ENCODE data around the gene AGAP1.

The AGAP1 gene

DNA sequence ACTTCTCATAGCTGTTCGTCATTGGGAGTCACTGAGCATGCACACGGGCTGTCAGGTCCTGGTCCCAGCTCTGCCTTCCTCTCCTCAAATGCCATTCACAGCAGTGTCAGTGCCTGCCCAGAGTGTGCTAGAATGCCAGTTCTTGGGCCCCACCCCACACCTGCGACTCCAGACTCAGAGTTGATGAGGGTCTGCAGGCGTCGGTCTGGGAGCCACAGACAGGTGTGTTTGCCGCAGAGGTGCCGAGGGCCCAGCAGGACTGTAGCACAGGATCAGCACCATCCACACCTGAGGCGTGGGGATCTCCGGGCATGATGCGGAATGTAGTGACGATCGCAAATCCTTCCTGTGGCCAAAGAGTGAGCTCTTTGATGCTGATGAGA, 56.5 kb downstream of the AGAP1 start:
- DNase-seq (ENCODE audit: low read depth), result no peak

DNA sequence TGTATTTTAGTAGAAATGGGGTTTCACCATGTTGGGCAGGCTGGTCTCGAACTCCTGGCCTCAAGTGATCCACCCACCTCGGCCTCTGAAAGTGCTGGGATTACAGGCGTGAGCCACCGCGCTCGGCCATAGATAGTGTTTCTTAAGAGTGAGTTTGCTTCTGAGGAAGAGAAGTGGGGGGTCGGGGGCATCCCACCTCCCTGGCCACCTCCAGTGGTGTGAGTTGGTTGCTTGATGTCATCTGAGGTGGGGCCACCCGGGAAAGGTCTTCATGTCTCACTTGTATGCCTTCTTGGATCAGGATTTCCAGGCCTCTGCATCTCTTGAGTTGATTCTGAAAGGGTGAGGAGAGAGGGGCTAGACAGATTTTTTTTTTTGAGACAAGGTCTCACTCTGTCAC, 57.1 kb downstream of the AGAP1 start:
- no peak for DNase-seq (ENCODE audit: low read depth)

DNA sequence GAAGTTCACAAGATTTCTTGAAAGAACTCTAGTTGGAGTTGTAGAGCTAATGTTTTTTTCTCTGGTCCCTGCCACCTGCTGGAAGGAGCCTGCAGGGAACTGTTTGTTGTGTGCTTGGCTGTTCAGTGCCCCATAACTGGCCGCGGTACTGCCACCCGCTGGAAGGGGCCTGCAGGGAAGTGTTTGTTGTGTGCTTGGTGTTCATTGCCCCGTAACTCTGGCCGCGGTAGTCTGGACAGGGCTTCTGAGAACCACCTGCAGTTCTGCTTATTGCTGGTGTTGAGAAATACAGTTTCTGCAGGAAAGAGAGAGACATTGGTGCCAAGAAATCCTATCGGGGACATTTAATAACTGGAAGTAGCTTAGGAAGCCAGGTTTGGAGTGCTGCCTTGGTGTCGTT, 58.1 kb downstream of the AGAP1 start:
- no peak for DNase-seq (ENCODE audit: low read depth)

DNA sequence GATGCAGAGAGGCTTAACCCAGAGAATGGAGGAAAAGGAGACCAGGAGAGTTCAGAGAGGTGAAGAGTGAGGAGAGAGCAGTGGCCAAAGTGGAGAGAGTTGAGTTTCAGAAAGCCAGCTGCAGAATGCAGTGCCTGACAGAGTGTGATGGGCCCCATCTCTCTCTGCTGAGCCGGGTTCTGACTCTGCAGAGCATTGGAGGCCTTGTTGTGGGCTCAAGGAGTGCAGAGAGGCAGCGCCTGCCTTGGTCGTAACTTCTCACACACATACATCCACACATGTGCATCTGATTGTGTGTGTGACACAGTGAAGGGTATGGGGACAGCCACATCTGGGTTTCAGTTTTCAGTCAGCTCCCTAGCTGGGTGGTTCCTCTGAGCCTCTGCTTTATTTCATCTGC, 58.8 kb downstream of the AGAP1 start:
- no peak for DNase-seq (ENCODE audit: low read depth)

DNA sequence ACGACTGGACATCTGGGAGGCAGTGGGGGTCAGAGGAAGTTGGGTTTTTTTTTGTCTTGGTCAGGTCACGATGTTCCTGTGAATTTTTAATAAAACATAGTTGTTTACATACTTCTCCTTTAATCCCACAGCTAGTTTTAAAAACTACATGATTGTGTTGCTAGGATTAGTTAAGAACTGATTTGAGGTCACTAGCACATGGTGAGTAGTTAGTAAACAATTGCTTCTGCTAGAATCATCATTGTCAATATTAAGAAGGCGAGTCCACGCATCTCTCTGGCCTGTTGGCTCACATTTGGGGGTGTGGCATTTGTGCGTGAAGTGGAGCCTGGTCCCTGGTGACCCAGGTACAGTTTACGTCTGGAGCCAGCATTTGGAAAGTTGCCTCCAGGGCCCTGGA, 59.4 kb downstream of the AGAP1 start:
- DNase-seq (ENCODE audit: low read depth), result no peak

DNA sequence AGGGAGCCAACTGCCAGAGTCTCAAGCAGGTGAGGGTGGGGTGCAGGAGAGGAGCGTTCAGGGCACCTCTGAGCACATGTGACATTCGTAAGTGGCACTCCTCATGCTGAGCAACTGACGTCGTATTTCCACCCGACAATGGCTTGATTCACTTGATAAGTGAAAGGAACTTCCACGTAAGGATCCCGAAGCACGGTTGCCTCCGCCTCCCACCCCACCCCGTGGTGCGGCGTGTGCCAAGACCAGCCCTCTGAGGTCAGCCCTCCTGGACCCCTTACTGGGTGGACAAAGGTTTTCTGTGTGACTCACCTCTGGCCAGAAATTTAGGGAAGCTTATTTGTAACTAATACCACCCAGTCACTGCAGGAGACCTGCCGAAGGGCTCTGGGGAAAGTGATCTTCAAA, 59.9 kb downstream of the AGAP1 start:
- DNase-seq (ENCODE audit: low read depth), result no peak

DNA sequence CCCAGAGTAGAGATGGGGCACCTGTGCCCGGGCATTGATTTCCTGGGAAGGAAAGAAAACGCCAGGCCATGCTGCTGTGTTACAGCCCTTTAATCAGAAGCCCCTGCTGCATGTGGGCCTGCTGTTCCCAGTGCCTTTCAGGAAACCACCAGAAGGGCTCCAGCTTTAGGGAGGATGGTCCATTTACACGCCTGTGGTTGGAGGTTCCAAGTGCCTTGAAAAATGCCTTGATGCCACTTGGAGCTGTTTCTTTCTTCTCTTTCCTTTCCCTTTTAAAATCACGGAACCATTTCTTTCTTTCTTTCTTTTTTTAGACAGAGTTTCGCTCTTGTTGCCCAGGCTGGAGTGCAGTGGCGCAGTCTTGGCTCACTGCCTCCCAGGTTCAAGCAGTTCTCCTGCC, 60.5 kb downstream of the AGAP1 start:
- no peak for DNase-seq (ENCODE audit: low read depth)

DNA sequence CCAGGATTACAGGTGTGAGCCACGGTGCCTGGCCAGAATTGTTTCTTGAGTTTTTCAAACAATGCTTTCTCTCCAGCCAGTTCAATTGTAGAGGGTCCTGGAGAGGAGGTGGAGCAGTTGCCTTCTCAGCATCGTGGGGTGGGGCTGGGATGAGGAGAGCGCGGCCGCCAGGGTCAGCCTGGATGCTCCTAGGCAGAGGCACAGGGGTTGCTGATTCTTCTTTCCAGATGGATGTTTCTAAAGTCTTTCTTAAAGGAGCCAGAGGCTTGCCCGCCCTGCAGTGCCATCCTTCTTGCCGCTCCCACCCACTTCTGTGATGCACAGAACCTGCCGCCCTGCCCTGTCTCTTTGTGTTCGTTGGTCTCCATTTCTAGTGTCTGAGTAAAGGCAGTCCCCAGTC, 61.1 kb downstream of the AGAP1 start:
- no peak for DNase-seq (ENCODE audit: low read depth)

DNA sequence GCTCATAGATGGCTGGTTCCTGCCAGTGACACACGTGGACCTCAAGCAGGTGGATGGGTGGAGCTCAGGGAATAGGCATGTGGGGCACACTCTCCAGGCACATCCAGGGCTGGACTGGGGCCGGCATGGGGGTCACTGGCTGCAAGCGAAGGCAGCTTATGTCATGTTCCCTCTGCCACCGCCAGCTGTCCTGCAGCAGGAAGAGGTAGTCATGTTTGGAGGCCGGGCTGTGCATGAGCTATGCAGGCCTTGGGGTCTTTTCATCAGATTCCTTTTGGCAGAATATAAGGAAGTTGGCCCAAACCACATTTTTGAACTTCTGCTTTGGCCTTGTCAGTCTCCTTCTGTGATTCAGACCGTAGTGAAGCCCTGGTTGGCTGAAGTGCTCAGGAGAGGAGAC, 61.5 kb downstream of the AGAP1 start:
- DNase-seq (ENCODE audit: low read depth), result no peak

DNA sequence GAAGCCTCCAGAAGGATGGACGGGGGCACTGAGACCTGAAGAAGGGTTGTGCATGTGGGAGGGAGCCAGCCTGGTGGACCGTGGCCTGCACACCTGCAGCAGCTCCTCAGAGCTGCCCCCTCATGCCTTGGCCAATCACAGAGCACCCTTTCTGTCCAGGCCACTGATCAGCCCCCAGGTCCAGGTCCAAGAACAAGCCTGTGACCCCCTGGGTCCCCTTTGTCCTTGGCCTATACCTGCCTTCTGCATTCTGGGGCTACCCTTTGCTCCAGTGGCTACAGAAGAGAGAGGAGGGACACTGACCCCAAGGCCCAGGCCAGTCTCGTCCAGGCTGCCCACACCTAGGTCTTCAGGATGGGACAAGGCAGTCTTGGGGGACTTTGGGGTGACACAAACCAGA, 62.2 kb downstream of the AGAP1 start:
- DNase-seq (ENCODE audit: low read depth), result no peak

DNA sequence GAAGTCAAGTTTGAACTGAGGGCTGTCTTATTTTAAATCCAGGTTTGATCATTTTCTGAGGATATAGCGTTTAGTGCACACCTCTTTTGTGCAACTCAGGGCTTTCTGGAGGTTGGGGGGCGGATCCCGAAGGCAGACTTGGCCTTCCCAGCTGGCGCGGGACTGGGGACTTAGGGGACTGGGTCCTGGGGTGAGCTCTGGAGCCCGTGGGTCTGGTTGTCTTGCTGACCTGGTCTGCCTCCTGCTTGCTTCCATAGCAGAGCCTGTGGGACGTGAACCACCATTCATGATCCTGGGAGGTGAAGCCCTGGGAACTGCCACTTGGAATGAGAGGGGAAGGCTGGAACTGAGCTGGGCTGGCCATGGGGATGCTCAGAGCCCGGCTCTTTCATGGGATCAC, 63.1 kb downstream of the AGAP1 start:
- no peak for DNase-seq (ENCODE audit: low read depth)

DNA sequence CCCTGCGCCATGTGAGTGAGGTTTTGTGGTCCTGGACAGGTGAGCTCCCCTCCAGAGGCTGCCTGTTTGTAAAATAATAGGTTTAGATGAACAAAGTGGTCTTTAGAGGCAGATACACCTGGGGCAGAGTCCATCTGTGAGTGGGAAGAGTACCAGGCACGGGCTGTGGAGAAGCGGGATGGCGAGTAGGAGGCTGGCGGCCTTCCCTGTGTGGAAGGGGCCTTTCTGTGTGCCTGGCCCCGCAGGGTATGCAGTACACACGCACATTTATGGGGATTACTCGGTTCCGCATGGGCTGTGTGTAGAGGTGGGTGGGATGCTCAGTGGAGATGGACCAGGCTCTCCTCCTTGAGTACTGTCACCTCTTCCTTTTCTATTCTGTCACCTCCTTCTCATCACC, 64.1 kb downstream of the AGAP1 start:
- DNase-seq (ENCODE audit: low read depth), result no peak

DNA sequence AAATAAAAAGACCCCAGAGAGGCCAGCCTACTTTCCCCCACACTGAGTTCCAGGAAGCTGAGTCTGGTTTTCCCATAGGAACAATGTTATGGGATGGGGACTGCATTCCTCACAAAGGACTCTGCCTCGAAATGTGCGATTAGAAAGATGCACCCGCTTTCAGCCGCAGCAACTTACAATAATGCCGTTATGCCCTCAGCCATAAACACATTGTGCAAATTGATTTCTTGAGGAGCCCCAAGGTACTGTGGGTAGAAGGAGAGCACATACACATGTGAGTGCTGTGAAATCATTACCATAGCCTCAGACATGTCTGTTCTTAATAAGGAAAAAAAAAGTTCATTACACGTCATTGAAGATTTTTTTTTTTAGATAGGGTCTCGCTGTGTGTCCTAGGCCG, 64.7 kb downstream of the AGAP1 start:
- DNase-seq (ENCODE audit: low read depth), result no peak

DNA sequence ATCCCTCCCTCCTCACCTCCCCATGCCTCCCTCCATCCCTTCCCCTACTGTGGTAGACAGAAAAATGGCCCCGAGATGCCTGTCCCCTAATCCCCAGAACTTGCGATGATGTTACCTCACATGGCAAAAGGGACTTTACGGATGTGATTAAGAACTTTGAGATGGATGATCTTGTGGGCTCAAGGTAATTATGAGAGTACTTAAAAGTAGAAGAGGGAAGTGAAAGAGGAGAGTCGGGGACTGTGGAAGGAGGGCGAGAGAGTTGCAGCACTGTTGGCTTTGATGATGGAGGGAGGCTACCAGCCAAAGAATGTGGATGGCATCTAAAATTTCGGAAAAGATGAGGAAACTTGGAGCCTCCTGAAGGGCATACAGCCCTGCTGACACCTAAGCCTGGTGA, 66.5 kb downstream of the AGAP1 start:
- DNase-seq (ENCODE audit: low read depth), result no peak

DNA sequence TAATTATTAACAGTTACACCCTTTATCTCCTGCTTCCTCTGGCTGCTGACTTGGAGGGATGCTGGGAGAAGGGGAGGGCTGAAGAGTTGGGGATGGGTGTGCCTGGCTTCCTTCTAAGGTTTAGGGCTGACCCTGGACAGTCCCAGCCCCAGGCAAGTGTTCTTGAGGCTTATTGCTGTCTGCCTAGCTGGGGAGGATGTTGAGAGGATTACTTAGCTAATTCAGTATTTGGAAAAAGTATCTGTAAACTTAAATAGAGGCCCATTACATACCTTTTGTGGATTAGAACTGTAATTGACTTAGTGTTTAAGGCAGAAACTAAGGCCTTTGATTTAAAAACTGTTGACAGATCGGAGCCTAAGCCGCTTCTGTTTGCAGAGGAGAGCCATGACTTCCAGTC, 67.6 kb downstream of the AGAP1 start:
- DNase-seq (ENCODE audit: low read depth), result no peak

DNA sequence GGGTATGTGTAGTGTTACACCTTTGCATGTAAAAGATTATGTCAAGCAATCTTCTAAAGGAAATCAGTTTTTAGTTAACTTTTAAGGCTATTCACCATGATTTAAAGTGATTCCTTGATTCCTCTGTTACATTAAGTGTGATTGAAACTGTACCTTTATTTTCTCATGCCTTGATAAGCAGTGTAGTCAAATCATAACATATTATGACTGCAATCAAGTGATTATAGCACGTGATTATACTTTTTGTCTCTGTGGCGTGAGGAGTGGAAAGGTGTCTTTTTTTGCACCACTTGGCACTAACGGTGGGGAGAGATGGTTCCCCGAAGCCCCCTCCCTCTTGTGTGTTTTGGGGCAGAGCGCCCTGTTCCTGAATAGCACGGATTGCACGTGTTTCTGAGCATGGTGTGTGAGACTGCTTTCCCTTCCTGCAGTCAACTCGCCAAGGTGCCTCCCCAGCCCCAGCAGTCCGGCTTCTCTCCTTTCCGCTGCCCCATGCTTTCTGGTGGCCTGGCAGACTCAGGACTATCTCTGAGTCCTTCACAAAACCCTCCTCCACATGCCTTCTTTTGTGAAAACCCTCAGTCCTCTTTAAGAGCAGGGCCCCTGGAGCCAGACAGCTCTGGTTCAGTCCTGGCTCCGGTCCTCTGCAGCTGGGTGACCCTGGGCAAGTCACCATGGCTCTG, 68.4 kb downstream of the AGAP1 start:
- no peak for DNase-seq (ENCODE audit: low read depth)

DNA sequence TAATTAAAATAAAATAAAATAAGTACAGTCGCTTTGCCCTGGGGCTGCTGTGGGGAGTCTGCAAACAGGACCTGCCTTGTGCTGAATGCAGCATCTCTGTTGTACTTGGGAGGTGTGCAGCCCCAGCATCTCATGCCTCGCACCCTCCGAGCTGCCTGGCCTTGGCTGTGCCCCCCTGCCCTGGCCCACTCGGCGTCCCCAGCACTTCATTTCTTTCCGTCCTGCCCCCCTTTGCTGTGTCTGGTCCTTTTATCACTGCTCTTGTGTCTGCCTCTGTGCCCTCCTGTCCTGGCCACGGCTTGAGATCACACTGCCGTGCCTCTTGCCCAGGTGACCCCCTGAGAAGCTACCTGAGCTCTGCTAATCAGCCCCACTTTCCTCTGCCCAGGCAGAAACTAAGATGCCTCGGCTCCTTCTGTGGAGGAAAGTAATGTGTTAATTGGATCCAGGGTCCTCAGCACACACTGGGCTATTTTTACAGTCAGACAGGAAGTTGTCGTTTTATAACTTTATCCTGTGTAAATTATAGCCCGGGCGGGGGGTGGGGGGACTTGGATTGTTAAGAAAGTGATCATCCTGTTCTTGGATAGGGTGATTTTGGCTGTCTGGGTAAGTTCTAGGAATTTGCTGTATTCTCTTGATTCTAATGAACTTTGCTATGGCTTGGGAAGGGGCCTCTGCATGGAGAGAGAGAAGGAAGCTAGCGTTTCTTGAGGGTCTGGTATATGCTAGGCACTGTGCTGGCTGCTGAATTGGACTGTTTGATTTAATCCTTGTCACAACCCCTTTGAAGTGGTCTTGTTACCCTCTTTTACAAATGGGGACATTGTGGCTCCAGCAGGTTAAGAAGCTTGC, 69.4 kb downstream of the AGAP1 start:
- no peak for DNase-seq (ENCODE audit: low read depth)

DNA sequence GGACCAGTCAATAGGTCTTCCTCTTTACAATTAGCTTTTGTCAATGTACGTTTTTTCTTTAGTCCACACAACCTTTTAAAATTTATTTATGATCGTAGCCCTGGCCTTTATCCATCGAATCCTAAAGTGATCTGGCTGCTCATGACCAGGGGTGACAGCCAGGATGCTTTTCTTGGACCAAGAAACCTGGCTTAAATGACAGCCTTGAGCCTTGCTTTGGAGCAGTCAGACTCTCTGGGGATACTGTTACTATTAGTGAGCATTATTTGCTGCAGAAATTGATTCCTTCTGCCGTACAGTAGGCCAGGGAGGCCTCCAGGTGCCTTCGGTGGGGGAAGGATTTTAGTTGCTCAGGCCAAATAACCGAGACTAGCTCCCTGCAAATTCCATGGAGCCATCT, 70.2 kb downstream of the AGAP1 start:
- DNase-seq (ENCODE audit: low read depth), result no peak

DNA sequence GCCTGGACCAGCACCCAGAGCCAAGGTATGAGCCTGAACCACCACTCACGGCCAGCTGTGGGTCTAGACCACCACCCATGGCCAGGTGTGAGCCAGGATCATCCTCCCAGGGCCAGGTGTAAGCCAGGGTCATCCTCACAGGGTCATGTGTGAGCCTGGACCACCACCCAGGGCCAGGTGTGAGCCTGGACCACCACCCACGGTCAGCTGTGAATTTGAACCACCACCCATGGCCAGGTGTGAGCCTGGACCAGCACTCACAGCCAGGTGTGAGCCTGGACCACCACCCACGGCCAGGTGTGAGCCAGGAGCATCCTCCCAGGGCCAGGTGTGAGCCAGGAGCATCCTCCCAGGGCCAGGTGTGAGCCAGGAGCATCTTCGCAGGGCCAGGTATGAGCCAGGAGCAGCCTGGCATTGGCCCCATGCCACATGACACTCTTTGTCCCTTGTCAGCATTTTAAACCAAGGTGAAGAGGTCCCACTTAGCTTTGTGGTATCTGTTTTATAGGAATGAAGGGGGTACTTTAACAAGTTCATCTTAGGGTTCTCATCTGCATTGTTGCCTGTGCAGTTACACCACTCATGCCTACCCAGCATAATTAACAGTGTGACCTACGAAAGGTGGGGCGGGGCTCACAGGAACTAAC, 71.2 kb downstream of the AGAP1 start:
- DNase-seq (ENCODE audit: low read depth), result no peak

DNA sequence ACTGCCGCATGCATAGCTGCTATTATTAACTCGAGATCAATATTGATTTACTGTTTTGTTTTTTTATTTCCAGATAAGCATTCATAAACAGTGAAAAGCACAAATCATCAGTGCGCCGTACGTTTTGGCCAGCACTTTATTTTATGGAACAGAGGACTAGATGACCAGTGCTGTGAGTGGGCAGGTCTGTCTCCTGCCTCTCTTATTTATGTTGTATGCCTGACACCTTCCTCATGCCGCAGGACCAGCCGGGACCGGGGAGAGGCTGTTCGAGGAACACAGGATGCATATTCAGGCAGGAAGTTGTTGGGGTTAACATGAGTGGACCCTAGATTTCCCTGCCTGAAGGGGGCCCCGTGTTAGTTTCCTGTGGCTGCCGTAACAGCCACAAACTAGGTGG, 72.6 kb downstream of the AGAP1 start:
- no peak for DNase-seq (ENCODE audit: low read depth)

DNA sequence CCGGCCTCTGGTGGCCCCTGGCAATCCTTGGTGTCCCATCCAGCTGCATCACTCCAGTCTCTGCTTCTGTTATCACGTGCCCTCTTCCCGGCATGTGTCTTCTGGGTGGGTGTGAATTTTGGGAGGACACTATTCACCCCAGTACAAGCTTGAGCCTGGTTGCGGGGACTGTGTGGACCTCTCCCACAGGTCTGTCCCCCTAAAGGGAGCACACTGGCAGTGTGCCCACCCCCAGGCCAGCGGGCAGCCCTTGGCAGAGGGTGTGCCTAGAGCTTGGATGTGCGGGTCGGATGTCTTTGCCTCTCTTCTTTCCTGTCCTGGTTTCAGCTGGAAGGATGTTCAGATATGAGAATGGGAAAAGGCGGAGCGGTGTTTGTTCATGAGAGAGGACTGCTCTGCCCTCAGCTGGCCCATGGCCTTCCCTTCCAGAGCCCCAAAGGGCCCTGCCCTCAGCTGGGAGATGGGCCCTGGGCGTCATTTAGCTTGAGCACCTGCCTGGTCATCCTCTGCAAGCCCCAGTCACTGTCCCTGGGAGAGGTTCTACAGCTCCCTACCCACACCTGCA, 73.2 kb downstream of the AGAP1 start:
- DNase-seq (ENCODE audit: low read depth), result no peak

DNA sequence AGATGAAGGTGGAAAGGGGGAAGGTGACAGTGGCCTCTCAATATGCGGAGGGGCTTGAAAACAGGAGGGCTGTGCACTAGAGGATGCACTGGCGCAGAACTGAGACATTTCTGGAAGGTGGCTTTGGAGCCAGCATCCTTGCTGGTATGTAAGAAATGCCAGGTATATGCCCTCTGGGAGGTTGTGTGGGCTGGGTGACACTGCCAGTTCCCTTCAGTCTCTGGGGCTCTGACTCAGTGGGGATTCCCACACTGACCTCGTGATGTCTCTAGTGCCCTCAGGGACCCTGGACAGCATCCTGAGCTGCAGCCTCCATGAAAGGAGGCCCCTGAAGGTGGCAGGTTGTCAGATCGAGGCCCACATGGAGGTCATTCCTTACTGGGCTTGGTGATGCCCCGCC, 74.0 kb downstream of the AGAP1 start:
- no peak for DNase-seq (ENCODE audit: low read depth)

DNA sequence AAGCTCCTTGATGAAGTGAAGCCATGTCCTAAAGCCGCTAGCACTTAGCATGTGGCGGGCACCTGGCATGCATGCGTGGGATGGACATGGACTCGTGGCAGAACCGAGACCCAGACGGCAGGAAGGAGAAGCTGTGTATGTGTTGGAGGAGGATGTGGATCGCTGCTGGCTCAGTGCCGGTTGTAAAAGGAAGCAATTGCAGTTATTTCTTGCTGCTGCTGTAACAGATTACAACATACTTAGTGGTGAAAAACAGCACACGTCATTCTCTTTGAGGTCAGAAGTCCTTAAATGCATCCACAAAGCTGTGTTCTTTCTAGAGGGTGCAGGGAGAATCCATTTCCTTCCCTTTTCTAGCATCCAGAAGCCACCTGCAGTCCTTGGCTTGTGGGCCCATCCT, 74.6 kb downstream of the AGAP1 start:
- no peak for DNase-seq (ENCODE audit: low read depth)
